Right lobe of liver (tissue), 4 donors: Measurements from ENCODE around the gene WNT1.

ENCODE experiments used
- CTCF ChIP-seq, 4 donors: fragments of 200-600 bp in 3 of 4; fragments of 450-650 bp in 1 of 4; IDR thresholded peaks; one replicate each; pipeline versions ENCODE4 v1.5.1 to v1.8.0; 2016 to 2022; ENCODE audit warnings: antibody characterized with exemption in 4 of 4, mild to moderate bottlenecking in 2 of 4
- POLR2A ChIP-seq: fragments of 450-650 bp; IDR thresholded peaks from one replicate; pipeline ENCODE4 v1.6.1; 2017; ENCODE audit warnings: antibody characterized with exemption, mild to moderate bottlenecking
- donor health status: DM: no; HTN: no; CAD: no.
- donor health status: DM: no; HTN: no; CAD: no.
- donor health status: DM: no; HTN: yes; CAD: no.

DNA sequence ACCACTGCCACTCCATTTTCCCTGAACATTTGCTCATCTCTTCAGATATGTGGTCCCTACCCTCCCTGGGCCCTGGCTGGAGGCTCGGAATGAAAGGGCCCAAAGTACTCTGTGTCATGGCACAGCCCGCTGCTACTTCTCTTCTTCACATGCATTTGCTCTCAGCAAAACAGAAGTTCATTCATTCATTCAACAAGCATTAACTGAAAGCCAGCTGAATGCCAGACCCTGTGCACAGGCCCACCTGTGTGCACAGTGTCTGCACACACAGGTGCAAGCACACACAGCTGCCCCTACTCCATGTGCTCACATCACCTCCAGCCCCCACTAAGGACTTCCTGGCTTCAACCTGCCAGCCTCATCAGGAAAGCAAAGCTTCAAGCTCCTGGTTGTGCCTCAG is 7.8 kb downstream of the WNT1 start:
- TF ChIP-seq CTCF (IDR thresholded peaks at IDR 0.05) (no peak), POLR2A (no peak)
